ENCODE data around the gene HMBS.
"Not testable (repeated sequence)": the region's sequence is repeated elsewhere in the genome, so short reads cannot be mapped to it uniquely, and the experiment has no call there.

HMBS gene

DNA sequence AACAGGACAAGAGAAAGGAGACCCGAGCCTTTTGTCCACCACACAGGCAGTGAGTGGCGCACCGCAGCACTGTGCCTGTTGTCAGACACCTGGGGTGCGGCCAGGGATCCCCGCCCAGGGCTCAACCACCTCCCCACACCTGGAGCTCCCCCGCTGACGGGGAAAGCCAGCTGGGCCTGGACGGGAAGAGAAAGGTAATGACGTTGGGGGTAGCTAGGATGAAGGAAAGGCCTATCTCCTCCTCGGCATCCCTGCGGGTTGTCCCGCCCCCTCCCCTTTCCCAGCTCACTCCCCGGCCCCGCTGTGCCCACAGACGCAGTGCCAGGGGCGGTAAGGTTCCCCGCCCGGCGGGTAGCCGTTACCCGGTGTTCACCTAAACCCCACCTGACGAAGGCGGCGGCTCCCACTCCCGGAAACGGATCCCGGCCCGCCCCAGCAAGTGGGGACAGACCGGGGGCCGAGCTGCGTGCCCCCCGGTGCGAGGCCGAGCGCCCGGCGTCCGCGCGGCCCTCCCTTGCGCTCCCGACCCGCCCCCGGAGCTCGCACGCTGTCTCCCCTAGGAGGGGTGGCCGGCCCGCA is 28.2 kb upstream of the HMBS start:
- TF ChIP-seq CTCF (IDR thresholded peaks at IDR 0.05; ENCODE audit: low read depth, low read length) = no peak
- H3K4me3 ChIP-seq (ENCODE audit: low read depth, low read length) = peak overlapping the region; percentile 86

DNA sequence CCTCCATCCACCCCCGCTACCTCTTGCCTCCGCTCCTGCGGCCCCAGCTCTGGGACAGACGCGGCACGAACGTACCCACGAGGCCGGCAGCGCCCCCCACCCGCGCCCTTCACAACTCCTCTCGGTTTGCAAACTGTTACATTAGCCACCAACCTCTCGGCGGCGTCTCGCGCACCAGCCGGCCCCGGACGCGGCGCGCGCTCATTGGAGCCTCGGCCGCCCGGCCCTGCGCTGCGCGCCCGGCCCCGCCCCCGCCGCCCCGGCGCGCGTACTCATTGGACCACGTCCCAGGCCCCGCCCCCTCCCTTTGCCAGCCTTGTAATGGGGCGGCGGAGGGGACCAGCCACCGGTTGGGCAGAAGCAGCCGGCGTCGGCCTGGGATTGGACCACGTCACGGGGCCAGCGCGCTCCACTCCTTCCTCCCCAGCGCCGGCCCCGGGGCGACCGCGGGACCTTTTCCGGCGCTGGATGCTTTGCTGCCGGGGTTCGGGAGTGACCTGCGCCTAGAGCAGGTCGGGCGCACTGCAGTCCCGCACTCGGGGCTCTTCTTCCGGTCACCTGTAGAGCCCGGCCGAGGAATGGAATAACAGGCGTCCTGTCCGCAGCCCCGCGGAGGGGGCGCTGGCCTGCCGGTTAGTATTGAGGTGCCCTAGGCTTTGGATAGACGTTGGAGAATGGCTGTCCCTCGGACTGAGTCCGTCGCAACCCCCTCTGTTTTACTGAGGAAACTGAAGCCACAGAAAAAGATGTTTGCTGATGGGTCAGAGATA is 27.5 kb upstream of the HMBS start, which contains the start of gene HYOU1:
Gene HYOU1, minus strand, starts transcription at position 206 of the 770 bp plus-strand sequence. CDS start 1,045 bp downstream, outside the sequence.
- peak within 1 kb of the TSS; percentile 86 for H3K4me3 ChIP-seq (ENCODE audit: low read depth, low read length)
- no peak for TF ChIP-seq CTCF (IDR thresholded peaks at IDR 0.05; ENCODE audit: low read depth, low read length)

DNA sequence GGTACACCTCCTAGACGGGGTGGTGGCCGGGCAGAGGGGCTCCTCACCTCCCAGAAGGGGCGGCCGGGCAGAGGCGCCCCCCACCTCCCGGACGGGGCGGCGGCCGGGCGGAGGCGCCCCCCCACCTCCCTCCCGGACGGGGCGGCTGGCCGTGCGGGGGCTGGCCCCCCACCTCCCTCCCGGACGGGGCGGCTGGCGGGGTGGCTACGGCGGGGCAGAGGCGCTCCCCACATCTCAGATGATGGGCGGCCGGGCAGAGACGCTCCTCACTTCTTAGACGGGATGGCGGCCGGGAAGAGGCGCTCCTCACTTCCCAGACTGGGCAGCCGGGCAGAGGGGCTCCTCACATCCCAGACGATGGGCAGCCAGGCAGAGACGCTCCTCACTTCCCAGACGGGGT is 25.6 kb upstream of the HMBS start:
- H3K4me3 ChIP-seq (ENCODE audit: low read depth, low read length) = not testable (repeated sequence)

DNA sequence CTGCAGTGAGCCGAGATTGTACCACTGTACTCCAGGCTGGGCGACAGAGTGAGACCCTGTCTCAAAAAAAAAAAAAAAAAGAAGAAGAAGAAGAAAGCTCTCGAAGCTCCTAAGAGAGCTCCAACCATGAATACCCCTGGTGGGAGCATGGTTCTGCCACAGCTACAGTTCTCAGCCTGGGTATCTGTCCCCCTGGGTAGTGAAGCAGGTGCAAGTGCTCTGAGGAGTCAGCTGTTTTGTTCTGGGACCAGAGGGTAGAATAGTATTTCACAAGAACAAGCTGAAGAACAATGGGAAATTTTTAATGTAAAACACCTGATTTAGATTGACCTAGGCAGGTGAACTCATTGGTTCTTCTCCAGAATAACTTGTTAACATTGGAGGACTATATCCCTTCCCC is 23.4 kb upstream of the HMBS start:
- TF ChIP-seq CTCF (IDR thresholded peaks at IDR 0.05; ENCODE audit: low read depth, low read length) = no peak

GRCh38 chr11:119062779-119063178 is 21.9 kb upstream of the HMBS start:
- no peak for TF ChIP-seq CTCF (IDR thresholded peaks at IDR 0.05; ENCODE audit: low read depth, low read length)

More for the DNA sequence above, 23.4 kb upstream of the HMBS start:
- no peak overlapping the region for H3K4me3 ChIP-seq (ENCODE audit: low read depth, low read length)

DNA sequence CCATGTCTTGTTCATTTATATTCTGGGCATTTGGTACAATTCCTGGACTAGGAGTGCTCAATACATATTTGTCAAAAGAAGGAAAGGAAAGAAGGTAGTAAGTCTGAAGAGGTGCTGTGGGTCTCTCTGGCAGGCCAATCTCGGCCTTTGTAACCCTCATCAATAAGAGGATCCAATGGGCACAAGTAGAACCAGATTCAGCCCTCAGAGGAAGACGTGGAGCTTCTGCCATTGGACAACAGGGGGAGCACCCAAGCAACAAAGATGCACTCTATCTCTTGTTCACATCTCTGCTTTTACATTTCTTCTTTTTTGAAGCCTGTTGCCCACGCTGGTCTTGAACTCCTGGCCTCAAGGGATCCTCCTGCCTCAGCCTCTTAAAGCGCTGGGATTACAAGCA is 19.3 kb upstream of the HMBS start:
- TF ChIP-seq CTCF (IDR thresholded peaks at IDR 0.05; ENCODE audit: low read depth, low read length) = peak; percentile 51; the same call in 1 of the 2 replicates
- no peak overlapping the region for H3K4me3 ChIP-seq (ENCODE audit: low read depth, low read length)

More at GRCh38 chr11:119062779-119063178, 21.9 kb upstream of the HMBS start:
- H3K4me3 ChIP-seq (ENCODE audit: low read depth, low read length) = no peak overlapping the region

DNA sequence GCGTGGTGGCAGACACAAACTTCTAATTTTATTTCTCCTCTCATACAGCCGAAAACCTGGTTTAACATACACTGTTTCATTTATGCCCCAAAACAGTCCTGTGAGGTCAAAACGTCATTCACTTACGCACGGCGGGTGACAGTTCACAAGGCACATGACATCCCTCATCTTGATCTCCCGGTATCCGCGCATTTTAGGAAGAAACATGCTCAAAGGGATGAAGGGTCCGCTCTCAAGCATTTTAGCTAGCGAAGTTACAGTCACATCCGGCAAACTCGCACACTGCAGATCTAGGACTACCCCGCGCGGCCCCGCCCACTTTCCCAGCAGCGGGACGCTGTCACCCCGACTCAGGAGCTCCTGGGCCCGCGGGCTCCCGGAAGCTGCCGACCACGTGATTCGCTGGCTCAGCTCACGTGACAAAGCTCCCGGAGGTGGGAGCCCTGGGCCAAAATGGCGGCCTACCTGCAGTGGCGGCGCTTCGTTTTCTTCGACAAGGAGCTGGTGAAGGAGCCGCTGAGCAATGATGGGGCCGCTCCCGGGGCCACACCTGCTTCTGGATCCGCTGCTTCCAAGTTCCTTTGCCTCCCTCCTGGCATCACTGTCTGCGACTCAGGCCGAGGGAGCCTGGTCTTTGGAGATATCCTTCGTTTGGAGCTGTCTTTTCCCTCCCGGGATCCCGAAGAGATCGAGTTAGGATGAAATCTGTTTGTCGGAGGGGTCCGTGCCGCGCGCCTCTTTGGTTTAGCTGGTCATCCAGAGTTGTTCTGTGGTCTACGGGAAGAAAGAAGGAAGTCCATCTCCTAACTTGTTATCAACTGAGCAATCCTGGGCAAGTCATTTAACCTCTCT is 17.1 kb upstream of the HMBS start, which contains the start of gene VPS11:
Gene VPS11, plus strand, starts transcription at position 448 of the 852 bp plus-strand sequence. Its CDS starts 6 bp downstream, at position 454.
- H3K4me3 ChIP-seq (ENCODE audit: low read depth, low read length) = peak within 1 kb of the TSS; percentile 99
- TF ChIP-seq CTCF (IDR thresholded peaks at IDR 0.05; ENCODE audit: low read depth, low read length) = no peak

Data from WI38 (cell line).